BLaER1 (cell line): Measurements from ENCODE around the gene CEP20.

Experiments used
- H3K27ac ChIP-seq: shearing (Covaris generic); formaldehyde crosslinking; 2 replicates; pipeline ENCODE4 v1.8.1; 2022
- H3K27me3 ChIP-seq: shearing (Covaris generic); formaldehyde crosslinking; 2 replicates; pipeline ENCODE4 v1.8.1; 2022
- H3K36me3 ChIP-seq: shearing (Covaris generic); formaldehyde crosslinking; 2 replicates; pipeline ENCODE4 v1.8.1; 2022
- H3K4me1 ChIP-seq: shearing (Covaris generic); formaldehyde crosslinking; 2 replicates; pipeline ENCODE4 v1.8.1; 2022
- H3K4me2 ChIP-seq: shearing (Covaris generic); formaldehyde crosslinking; 2 replicates; pipeline ENCODE4 v1.8.1; 2022
- H3K4me3 ChIP-seq: shearing (Covaris generic); formaldehyde crosslinking; 2 replicates; pipeline ENCODE4 v1.8.1; 2022
- H3K9ac ChIP-seq: shearing (Covaris generic); formaldehyde crosslinking; 2 replicates; pipeline ENCODE4 v1.8.1; 2022
- H3K9me3 ChIP-seq: shearing (Covaris generic); formaldehyde crosslinking; 2 replicates; pipeline ENCODE4 v1.8.1; 2022
- H4K20me1 ChIP-seq: shearing (Covaris generic); formaldehyde crosslinking; 2 replicates; pipeline ENCODE4 v1.8.1; 2022
- Cebpa-rat ChIP-seq: shearing (Covaris generic); IDR thresholded peaks from 2 replicates; pipeline ENCODE4 v1.8.1; 2022

The CEP20 gene

GRCh38 chr16:15835136-15835878, 53.1 kb downstream of the CEP20 start:
- Histone ChIP-seq H3K4me1 (peaks cover 41% of the 10 kb centered on the region), H3K27ac (no peak overlapping the region), H3K36me3 (no peaks in the 10 kb centered on the region), H3K9me3 (no peaks in the 10 kb centered on the region), H3K27me3 (no peaks in the 10 kb centered on the region), H3K4me3 (no peak overlapping the region), H3K4me2 (peak overlapping the region; percentile 35), H4K20me1 (no peaks in the 10 kb centered on the region), H3K9ac (no peak overlapping the region)
- no peak for TF ChIP-seq Cebpa-rat

GRCh38 chr16:15834502-15834901, 53.9 kb downstream of the CEP20 start:
- no peaks in the 10 kb centered on the region for H4K20me1 ChIP-seq
- no peak overlapping the region for H3K9ac ChIP-seq
- H3K27me3 ChIP-seq = no peaks in the 10 kb centered on the region
- H3K4me1 ChIP-seq = peaks cover 41% of the 10 kb centered on the region
- H3K36me3 ChIP-seq = no peaks in the 10 kb centered on the region
- TF ChIP-seq Cebpa-rat = no peak
- H3K4me3 ChIP-seq = no peak overlapping the region
- no peak overlapping the region for H3K27ac ChIP-seq
- no peaks in the 10 kb centered on the region for H3K9me3 ChIP-seq
- H3K4me2 ChIP-seq = no peak overlapping the region

- TF ChIP-seq Cebpa-rat = no peak
Measured at GRCh38 chr16:15833541-15833940, 54.9 kb downstream of the CEP20 start.

GRCh38 chr16:15832241-15832640, 56.2 kb downstream of the CEP20 start:
- Histone ChIP-seq H3K9me3 (no peaks in the 10 kb centered on the region), H3K9ac (no peak overlapping the region), H4K20me1 (no peaks in the 10 kb centered on the region), H3K27ac (no peak overlapping the region), H3K4me1 (peaks cover 41% of the 10 kb centered on the region), H3K27me3 (no peaks in the 10 kb centered on the region), H3K36me3 (no peaks in the 10 kb centered on the region), H3K4me3 (no peak overlapping the region), H3K4me2 (peak overlapping the region; percentile 47)
- no peak for TF ChIP-seq Cebpa-rat

More at GRCh38 chr16:15833541-15833940, 54.9 kb downstream of the CEP20 start:
- Histone ChIP-seq H4K20me1 (no peaks in the 10 kb centered on the region), H3K36me3 (no peaks in the 10 kb centered on the region), H3K27ac (no peak overlapping the region), H3K4me1 (peaks cover 41% of the 10 kb centered on the region), H3K4me3 (no peak overlapping the region), H3K4me2 (peak overlapping the region; percentile 45), H3K9ac (no peak overlapping the region), H3K9me3 (no peaks in the 10 kb centered on the region), H3K27me3 (no peaks in the 10 kb centered on the region)

- H3K36me3 ChIP-seq = no peaks in the 10 kb centered on the region
- no peak overlapping the region for H3K9ac ChIP-seq
- TF ChIP-seq Cebpa-rat = no peak
- no peaks in the 10 kb centered on the region for H3K27me3 ChIP-seq
- H3K4me3 ChIP-seq = no peak overlapping the region
- H3K27ac ChIP-seq = no peak overlapping the region
- H3K4me2 ChIP-seq = no peak overlapping the region
- H3K9me3 ChIP-seq = no peaks in the 10 kb centered on the region
- no peaks in the 10 kb centered on the region for H4K20me1 ChIP-seq
- peaks cover 38% of the 10 kb centered on the region for H3K4me1 ChIP-seq
Measured at GRCh38 chr16:15830832-15831451, 57.5 kb downstream of the CEP20 start.

- Histone ChIP-seq H3K9ac (no peak overlapping the region), H3K4me3 (no peak overlapping the region), H3K27me3 (no peaks in the 10 kb centered on the region), H3K4me1 (peaks cover 26% of the 10 kb centered on the region), H4K20me1 (no peaks in the 10 kb centered on the region), H3K9me3 (no peaks in the 10 kb centered on the region), H3K36me3 (no peaks in the 10 kb centered on the region), H3K27ac (no peak overlapping the region), H3K4me2 (no peak overlapping the region)
- TF ChIP-seq Cebpa-rat = no peak
Measured at GRCh38 chr16:15829460-15829859, 58.9 kb downstream of the CEP20 start.

GRCh38 chr16:15827709-15828343, 60.6 kb downstream of the CEP20 start:
- H3K27ac ChIP-seq = no peak overlapping the region
- H3K36me3 ChIP-seq = no peaks in the 10 kb centered on the region
- H3K4me2 ChIP-seq = no peak overlapping the region
- H3K9ac ChIP-seq = no peak overlapping the region
- no peak for TF ChIP-seq Cebpa-rat
- H3K4me1 ChIP-seq = peaks cover 18% of the 10 kb centered on the region
- H4K20me1 ChIP-seq = no peaks in the 10 kb centered on the region
- H3K9me3 ChIP-seq = no peaks in the 10 kb centered on the region
- H3K27me3 ChIP-seq = no peaks in the 10 kb centered on the region
- no peak overlapping the region for H3K4me3 ChIP-seq

- no peak overlapping the region for H3K27ac ChIP-seq
Measured at GRCh38 chr16:15827299-15827698, 61.1 kb downstream of the CEP20 start.

GRCh38 chr16:15825750-15826305, 62.6 kb downstream of the CEP20 start:
- Histone ChIP-seq H3K4me1 (peaks cover 23% of the 10 kb centered on the region), H3K4me2 (no peak overlapping the region), H3K36me3 (no peaks in the 10 kb centered on the region), H3K9me3 (no peaks in the 10 kb centered on the region), H3K9ac (no peak overlapping the region), H3K27me3 (no peaks in the 10 kb centered on the region), H4K20me1 (no peaks in the 10 kb centered on the region), H3K4me3 (no peak overlapping the region), H3K27ac (no peak overlapping the region)
- TF ChIP-seq Cebpa-rat = no peak

More at GRCh38 chr16:15827299-15827698, 61.1 kb downstream of the CEP20 start:
- Histone ChIP-seq H3K9me3 (no peaks in the 10 kb centered on the region), H3K9ac (no peak overlapping the region), H4K20me1 (no peaks in the 10 kb centered on the region), H3K4me3 (no peak overlapping the region), H3K4me2 (no peak overlapping the region), H3K27me3 (no peaks in the 10 kb centered on the region), H3K4me1 (peaks cover 23% of the 10 kb centered on the region), H3K36me3 (no peaks in the 10 kb centered on the region)
- TF ChIP-seq Cebpa-rat = no peak

- Histone ChIP-seq H3K4me1 (peaks cover 34% of the 10 kb centered on the region), H3K27me3 (no peaks in the 10 kb centered on the region), H3K9me3 (0 out of 2 replicates have a peak, but pooled peaks cover 6% of the 10 kb centered on the region), H3K27ac (no peak overlapping the region), H3K9ac (no peak overlapping the region), H3K36me3 (no peaks in the 10 kb centered on the region), H3K4me2 (no peak overlapping the region), H4K20me1 (no peaks in the 10 kb centered on the region), H3K4me3 (no peak overlapping the region)
- TF ChIP-seq Cebpa-rat = no peak
Measured at GRCh38 chr16:15822957-15823356, 65.4 kb downstream of the CEP20 start.
